UCSD-AML1 (cell line): ENCODE data around the gene COTL1.
A peak's percentile ranks its signal among the peaks of the same experiment; 100 is the strongest.

Experiments
- DNase-seq: peaks from one replicate; lab custom pipeline; 2025; ENCODE audit not compliant: unreplicated experiment; lab: John Stamatoyannopoulos, UW

The COTL1 gene

DNA sequence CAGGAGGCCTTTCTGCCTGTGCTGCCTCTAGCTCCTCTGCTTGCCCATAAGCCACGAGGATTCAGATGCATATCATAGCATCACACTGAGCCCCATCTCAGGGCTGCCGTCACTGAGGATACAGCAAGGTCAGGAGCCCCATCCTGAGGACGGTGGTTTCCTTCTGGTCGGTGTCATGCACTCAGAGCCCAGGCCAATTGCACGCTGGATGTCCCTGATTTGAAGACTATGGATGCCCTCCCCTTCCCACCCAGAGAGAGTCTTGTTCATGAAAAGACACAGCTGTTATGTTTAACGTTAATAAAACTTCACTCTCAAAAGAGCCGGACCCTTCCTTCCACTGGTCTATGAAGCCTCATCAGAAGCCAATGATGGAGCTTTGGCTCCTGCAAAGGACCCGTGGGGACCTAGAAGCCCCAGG lies 19.9 kb downstream of the COTL1 start:
- no peak for DNase-seq

DNA sequence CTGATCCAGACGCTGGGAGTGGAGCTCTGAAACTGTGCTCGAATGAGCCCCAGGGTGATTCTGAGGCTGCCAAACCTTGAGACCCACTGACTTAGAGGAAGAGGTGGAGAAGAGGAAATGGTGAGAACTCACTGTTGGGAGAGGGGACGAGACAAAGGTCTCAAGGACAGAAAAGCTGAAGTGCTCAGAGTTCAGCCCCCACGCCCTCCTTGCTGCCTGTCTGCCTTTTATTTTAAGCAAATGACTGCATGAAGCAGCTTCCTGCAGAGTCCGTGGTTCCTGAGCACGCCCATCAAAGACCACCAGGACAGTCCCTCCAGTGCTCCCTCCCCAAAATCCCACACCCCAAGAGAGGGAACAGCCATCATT lies 20.4 kb downstream of the COTL1 start:
- DNase-seq: peak; percentile 47

DNA sequence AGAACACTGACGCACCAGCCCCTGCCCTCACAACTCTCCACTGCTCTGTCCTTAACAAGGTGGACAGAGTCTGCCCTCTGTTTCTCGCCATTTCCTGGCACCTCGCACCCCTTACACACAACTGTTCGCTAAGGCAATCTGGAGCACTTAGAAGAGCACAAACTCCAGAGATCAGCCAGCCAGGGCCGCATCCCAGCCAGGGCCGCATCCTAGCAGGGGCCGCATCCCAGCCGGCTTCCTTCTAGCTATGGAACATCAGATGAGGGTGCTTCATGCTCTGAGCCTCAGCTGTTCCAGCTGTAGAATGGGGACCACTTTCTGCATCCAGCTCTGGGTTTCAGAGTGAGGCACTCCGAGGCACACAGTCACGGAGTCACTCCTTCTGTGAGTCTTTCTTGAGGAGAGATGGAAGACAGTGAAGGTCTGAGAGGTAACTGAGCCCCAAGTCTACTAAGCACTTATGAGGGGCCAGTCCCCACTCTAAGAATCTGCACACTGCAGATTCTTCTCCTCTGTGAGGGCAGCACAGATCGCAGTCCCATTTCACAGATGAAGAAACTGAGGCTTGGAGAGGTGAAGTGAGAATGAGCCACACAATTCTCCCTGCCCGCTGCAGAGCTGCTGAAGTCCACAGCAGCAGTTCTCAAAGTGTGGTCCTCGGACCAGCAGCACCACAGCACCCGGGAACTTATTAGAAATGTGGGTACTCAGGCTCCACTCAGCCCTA lies 20.9 kb downstream of the COTL1 start:
- DNase-seq: no peak

DNA sequence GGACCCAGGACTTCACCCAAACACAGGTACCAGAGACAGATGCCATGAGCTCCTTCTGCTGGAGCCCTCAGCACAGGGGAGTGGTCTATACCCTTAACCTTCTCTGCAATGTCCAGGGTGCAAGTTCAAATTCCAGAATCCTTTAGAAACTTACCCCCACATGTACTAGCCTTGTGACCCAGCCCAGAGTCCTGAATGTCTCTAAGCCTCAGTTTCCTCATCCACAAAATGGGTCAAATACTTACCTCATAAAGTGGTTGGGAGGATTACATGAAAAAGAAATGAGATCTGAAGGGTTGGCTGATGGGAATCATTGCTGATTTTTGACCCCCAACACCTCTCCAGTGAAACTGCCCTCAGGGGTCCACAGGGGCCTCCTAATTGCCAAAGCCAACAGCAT lies 21.7 kb downstream of the COTL1 start:
- no peak for DNase-seq

DNA sequence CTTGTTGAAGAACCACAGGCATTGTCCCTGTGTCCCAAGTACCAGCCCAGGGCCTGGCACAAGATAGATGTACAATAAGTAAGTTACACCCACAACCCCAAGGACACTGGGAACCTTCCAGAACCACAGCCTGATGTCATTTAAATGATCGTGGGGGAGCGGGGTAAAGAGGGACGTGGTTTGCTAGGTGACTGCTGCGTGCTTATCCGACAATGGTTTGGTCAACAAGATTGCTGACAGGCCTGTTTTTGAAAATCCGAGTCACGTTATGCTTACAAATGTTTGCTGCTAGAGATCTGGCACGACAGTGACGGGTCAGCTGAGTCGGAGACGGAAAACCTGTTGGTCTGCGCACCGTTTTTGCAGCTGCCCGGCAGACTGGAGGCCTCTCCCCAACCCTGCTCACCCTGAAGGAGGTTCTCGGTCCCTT lies 22.8 kb downstream of the COTL1 start:
- no peak for DNase-seq

DNA sequence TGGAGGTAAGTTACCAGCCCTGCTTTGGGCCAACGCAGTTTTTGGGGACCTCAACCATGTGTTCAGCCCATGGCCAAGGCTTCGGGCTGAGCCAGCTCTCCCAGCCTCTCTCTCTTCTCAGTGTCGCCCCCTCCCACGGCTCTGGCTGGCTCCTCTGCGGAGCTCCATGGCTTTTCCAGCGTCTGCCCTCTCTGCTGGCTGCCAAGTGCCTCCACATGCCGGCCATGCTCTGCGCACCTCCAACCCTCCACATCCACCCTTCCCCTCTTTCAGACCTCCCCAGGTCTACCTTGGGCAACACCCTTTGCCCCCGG lies 23.2 kb downstream of the COTL1 start:
- no peak for DNase-seq

DNA sequence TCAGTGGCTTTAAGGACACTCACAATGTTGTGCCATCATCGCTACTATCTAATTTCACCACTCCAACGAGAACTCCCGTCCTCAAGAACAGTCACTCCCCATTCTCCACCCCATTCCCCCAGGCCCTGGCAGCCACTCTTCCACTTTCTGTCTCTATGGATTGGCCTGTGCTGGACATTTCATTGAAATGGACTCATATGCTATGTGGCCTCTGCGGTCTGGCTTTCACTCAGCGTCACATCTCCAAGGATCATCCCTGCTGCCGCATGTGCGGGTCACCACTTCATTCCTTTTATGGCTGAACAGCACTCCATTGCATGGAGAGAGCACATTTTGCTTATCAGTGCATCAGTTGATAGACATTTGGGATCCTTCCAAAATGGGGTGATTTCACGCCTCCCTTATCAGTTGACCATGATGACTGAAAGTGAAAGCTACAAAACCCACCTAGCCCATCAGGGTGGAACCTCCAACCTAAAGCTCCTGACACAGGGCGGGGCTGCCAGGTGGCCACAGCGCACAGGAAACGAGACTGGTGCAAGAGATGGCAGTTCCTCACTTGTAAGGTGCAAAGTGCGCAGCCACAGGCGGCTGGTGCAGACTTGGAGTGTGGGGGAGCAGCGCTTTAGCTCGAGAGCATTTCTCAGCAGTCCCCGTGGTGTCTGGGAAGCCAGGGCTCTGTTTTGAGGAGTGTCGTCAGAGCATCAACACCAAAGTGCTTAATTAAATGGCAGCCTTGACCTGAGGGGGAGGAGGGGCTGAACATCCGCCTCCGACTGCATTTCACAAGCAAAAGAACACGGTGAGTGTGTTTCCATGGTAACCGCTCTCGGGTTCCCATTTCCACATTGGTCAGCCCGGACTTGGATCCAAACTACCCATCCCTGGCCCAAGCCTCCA lies 23.8 kb downstream of the COTL1 start:
- no peak for DNase-seq

DNA sequence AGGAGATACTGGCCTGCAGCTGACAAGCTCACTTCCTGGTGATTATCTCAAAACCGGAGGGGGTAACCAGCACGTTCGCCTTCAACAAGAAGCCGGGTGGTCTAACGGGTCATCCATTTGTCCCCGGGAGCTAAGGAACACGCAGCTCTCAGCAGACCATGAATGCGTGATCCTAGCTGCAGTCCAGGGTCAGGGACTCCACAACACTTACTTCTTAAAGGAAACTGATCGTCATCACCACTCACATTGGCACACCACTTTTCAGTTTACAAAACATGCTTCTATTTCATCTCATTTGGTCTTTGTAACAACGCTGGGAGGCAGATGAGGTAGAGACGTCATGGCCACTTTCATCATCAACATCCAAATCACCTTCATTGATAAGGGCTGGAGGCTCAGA lies 25.2 kb downstream of the COTL1 start:
- DNase-seq: no peak

DNA sequence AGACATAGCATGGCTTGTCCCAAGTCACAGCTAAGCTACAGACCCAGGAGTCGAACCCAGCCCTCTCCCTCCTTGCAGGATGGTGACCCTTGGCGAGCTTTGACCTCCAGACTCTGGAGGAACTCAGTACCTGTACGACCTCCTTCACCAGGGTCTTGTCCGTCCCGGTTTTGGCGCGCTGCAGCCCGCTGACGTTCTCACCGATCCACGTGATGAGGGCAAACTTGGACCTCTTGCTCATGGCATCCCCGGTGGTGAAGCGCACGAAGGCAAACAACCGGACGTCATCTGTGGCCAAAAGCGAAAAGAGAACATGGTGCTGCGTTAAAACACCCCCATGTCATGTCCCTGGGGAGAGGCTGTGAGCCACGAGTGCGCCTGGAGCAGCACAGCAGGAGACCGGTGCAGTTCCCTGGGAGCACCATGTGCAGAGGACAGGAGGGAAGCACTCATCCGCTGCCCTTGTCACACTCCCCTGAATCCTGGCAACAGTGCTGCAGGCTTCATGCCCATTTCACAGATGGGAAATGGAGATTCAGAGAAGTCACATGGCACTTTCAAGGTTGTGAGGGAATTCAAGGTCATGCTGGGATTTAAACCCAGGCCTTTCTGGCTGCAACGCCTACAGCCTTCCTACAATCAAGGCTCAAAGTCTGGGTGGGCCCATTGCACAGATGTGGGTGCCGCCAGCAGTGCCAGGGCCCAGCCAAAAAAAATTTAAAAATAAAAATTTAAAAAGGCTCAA lies 27.7 kb downstream of the COTL1 start:
- no peak for DNase-seq

DNA sequence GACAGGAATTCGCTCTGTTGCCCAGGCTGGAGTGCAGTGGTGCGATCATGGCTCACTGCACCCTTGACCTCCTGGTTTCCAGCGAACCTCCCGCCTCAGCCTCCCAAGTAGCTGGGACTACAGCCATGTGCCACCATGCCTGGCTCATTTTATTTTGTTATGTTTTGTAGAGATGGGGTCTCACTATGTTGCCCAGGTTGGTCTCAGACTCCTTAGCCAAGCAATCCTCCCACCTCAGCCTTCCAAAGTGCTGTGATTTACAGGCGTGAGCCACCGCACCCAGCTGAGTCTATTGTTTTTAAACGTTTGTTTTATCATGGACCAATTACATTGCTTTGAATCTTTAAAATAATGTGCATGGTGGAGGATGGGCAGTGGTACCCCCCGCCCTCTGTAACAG lies 28.9 kb downstream of the COTL1 start:
- DNase-seq: no peak

DNA sequence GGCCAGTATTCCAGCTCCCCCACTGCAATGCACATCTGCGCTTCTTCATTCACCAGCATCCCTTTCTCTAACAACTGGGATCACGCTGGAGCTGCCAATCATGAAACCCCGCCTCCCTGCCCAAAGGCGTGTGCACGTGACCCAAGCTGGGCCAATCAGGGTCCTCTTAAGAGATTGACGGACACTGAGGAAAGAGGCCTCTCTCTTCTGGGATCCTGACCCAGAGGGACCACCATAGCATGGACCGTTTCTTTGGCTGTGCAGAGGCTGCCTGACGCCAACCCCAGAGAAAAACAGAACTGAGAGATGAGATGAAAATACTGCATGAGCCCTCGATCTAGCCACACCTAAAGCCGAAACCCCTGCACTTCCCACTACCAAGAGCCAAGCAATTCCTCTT lies 32.0 kb downstream of the COTL1 start:
- DNase-seq: no peak

DNA sequence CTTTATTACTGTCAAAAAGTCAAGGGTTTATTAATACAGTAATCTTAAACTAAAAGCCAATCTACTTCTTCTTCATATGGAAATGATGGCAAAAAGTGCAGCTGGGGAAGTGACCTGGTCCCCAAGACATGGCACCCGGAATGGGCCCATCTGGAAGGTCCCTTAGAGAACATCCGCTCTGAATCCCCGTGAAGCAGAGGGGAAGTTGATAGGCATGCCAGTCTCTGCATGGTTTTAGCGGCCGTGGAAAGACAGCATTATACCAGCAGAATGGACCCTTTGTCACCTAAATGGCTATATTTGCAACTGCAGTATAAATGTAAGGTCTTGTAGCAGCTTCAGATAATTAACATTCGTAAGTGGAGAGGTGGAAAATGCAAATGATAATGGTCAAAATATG lies 32.4 kb downstream of the COTL1 start:
- DNase-seq: no peak

DNA sequence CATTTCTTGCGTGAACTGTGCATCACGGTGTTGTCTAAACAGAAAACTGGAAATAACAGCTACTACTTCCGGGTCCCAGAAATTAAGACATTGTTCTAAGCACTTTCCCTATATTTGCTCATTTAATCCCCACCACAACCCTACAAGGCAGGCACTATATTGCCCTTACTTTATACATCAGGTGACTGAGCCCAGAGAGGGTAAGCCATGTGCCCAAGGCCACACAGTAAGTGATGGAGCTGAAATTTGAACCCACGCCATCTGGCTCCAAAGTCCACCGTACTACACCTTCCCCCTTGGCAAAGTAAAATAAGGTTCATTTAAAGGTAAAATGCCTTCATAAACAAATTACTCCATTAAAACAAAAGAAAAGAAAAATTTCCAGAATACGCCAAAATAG lies 33.2 kb downstream of the COTL1 start:
- no peak for DNase-seq

DNA sequence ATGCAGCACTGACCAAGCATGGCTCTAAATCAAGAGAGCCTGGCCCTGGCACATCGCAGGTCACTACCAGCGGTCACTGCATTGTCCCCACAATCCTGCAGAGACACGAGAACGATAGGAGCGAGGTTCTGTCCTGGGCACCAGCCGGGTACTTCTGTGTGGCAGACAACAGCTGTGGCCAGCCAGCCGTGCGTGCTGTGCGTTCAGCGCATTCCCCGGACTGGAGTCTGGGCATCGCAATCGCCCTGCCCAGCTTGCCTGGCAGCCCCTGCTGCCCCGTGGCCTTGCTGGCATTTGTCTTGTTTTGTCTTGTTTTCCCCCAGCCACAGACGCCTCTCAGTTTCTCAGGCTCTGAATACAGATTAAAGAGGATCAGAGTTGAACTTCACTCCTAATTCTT lies 33.9 kb downstream of the COTL1 start:
- no peak for DNase-seq

DNA sequence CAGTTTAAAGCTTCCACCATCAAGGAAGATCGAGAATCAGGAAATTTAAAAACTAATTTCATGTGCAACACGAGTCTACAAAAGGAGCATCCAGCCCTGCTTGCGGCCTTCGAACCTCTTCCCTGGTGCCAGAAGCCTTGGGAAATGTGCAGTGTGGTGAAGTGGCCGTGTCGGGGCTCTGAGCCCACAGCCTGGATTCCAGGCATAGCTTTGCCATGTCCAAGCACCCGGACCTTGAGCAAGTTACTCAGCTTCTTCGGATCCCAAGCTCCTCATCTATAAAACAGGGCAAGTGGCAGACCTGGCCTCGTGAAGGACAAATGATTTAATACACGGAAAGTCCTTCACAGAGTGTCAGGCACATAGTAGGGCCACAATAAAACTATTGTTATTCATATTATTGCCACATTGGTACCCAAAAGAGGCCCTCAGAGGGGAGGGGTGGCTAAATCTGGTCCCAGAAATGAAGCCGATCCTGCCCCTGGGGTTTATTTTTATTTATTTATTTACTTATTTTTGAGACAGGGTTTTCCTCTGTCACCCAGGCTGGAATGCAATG lies 34.8 kb downstream of the COTL1 start:
- DNase-seq: no peak

DNA sequence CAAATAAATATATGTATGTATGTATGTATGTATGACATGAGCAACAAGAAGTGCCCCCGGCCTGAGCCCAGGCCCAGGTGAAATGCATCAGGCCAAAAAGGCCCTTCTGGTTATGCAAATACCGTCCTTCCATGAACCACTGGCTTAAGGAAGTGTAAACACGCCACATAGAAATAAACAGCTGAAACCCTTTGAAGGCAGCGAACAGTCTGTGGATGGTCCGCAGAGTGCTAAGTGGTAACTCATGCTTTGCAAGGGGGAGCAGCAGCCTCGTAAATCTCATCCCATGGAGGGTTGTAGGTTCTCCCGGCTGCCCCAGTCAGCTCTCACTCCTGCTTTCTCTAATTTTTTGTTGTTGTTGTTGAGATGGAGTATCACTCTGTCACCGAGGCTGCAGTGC lies 36.7 kb downstream of the COTL1 start:
- no peak for DNase-seq

DNA sequence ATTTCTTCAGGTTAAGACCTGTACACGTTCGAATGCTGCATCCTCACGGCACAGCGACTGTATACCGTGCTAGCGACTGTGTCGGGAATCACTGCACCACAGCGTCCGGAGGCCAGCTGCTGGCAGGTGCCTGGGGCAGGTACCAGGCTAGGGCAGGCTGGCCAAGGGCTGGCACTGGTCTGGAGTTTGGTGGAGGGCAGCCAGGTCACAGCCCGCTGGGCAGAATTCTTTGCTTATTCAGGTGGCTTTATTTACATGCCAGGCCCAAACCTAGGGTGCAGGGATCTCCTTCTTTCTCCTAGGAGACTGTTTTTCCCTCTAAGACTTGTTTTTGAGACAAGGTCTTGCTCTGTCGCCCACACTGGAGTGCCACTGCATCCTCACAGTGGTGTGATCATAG lies 37.9 kb downstream of the COTL1 start:
- no peak for DNase-seq

DNA sequence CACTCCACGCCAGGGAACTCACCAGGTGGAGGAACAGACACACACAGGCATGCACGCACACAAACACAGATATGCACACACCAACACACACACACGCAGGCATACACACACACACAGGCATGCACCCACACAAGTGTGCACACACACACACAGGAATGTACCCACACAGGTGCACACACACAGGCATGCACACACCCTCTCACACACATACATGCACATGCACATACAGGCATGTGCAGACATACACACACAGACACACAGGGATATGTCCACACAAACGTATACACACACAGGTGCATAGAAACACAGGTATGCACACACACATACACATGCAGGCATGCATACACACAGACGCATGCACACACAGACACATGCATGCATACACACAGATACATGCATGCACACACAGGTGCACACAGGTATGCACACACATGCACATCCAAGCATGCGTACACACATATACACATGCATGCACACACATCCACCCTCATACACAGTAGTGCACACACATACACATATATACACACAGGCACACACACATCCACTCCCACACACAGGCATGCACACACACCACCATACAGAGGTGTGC lies 39.2 kb downstream of the COTL1 start:
- DNase-seq: no peak

DNA sequence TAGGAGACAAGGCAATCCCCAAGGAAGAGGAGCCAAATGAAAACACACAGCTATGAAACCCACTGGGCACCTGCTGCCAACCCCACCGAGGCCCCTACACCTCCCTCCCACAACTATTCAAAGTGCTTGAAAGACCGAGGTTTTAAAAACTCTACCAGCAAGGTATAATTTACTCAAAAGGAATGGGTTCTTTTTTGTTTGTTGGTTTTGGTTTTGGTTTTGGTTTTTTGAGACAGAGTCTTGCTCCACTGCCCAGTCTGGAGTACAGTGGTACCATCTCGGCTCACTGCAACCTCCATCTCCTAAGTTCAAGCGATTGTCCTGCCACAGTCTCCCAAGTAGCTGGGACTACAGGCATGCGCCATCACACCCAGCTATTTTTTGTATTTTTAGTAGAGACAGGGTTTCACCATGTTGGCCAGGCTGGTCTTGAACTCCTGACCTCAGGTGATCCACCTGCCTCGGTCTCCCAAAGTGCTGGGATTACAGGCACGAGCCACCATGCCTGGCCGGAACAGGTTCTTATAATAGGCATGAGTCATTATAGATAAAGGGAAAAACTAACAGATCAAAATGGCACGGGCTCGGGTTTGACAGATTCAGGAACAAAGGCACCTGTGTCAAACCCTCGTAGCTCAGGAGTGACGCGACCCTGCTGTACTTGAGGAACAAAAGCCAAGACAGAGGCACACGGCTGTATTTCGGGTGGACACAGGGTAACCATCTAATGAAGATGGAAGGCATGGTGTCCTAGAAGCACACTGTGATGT lies 40.7 kb downstream of the COTL1 start:
- no peak for DNase-seq

DNA sequence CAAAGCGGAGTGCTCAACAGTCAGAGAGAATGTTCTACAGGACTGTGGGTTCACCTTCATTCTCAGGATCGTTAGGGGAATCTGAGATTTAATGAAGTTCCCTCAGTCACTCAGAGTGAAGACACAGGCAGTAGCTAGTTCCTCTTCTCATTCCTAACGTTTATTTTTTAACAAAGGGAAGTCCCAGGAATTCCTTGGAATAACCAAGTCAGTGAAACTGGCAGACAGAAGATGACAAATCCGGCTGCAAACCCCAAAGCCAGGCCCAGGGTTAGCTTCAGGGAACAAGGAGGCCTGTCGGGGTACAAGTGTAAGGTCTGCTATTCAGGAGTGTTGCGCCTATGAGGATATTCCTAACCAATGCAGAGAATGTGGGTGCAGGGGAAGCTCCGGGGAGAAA lies 42.0 kb downstream of the COTL1 start:
- DNase-seq: no peak

DNA sequence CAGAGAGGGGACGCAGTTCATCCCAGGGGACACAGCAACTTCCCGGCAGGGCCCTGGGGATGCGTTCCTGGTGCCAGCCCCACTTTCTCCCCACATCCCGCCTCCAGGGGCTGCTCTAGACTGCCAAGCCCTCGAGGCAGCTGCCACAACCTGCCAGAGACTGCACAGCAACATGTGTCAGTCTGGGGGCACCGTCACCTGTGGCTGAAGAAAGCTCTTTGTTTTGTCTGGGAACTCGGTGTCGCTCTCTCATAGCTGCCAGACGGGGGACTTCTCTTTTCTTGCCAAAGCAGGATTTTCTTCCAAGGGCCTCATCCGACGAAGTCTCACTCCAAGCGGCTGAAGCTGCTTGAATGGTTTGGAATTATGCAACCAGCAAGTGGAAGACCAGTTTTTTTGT lies 43.7 kb downstream of the COTL1 start:
- DNase-seq: no peak
